Panc1 (cell line): ENCODE data around the gene ZNF501. TPM values are rescaled to one million over a fixed set of nuclear protein-coding genes. Genes with fewer than 3 reads are reported as not detected.

Experiments
- ATAC-seq: fragments of 200-7000 bp; cut with Tn5 transposase; 2 replicates; pipeline ENCODE4 v1.9.1; 2020; ENCODE audit warnings: mild to moderate bottlenecking, moderate library complexity
- BruUV-seq: library from RNA; stranded (reverse); fragments of 400-500 nt; replicated peaks from 2 replicates; lab custom pipeline; 2021; lab: Mats Ljungman, UMichigan
- CTCF ChIA-PET: fragments of 300-600 bp; sonication (Branson Sonifier 250); formaldehyde crosslinking; loops from one replicate; lab custom pipeline; 2022; ENCODE audit warnings: antibody characterized with exemption; lab: Charles Lee
- POLR2A ChIA-PET: fragments of 300-600 bp; sonication (Branson Sonifier 250); formaldehyde crosslinking; loops from one replicate; lab custom pipeline; 2022; ENCODE audit warnings: antibody characterized with exemption; lab: Charles Lee
- DNase-seq: peaks from one replicate; pipeline ENCODE4 v3.0.0-alpha.2; 2010; ENCODE audit warnings: low read depth, low spot score
- H3K27ac ChIP-seq: 2 replicates; pipeline ENCODE4 v1.5.1; 2011; ENCODE audit warnings: mild to moderate bottlenecking, low read length, inconsistent platforms
- H3K27me3 ChIP-seq: fragments of 200-500 bp; sonication (Bioruptor generic); 2 replicates; pipeline ENCODE4 v1.6.0; 2014; ENCODE audit warnings: low read length, inconsistent platforms; ENCODE audit not compliant: control insufficient read depth, insufficient read depth
- H3K36me3 ChIP-seq: fragments of 200-500 bp; sonication (Bioruptor generic); 2 replicates; pipeline ENCODE4 v1.5.1; 2014; ENCODE audit warnings: inconsistent platforms, mild to moderate bottlenecking, low read length, moderate library complexity; ENCODE audit not compliant: control insufficient read depth, insufficient read depth
- H3K4me1 ChIP-seq: 2 replicates; pipeline ENCODE4 v1.5.1; 2011; ENCODE audit warnings: inconsistent platforms, mild to moderate bottlenecking, low read length, moderate library complexity; ENCODE audit not compliant: control insufficient read depth, insufficient read depth
- H3K4me3 ChIP-seq, 2 experiments: 2 replicates each; pipeline ENCODE4 v1.5.1; 2011 to 2012; ENCODE audit warnings: low read depth in 2 of 2, low read length in 2 of 2, mild to moderate bottlenecking in 2 of 2, inconsistent platforms in 1 of 2, moderate library complexity in 1 of 2
- H3K9me3 ChIP-seq: fragments of 200-500 bp; sonication (Bioruptor generic); 2 replicates; pipeline ENCODE4 v1.5.1; 2014; ENCODE audit warnings: low read depth, mild to moderate bottlenecking, inconsistent platforms, low read length, moderate library complexity; ENCODE audit not compliant: control insufficient read depth, insufficient read depth
- POLR2AphosphoS5 ChIP-seq: IDR thresholded peaks from 2 replicates; pipeline ENCODE4 v1.6.1; 2012; ENCODE audit warnings: mild to moderate bottlenecking, low read depth, low read length, moderate library complexity
- SIN3A ChIP-seq: IDR thresholded peaks from 2 replicates; pipeline ENCODE4 v1.6.1; 2012; ENCODE audit warnings: low read depth, mild to moderate bottlenecking, low read length, moderate library complexity, borderline replicate concordance; ENCODE audit not compliant: insufficient read depth
- TCF7L2 ChIP-seq: IDR thresholded peaks from 2 replicates; pipeline ENCODE4 v1.6.1; 2011; ENCODE audit warnings: mild to moderate bottlenecking, low read depth, low read length, inconsistent platforms
- in situ Hi-C: cut with HindIII; loops from 2 replicates; pipeline ENCODE4 v1.10.0; 2016; ENCODE audit warnings: low sequenced_read_pairs, low pct_unique_long_range_greater_than_20kb
- intact Hi-C: fragments of 100-400 bp; cut with micrococcal nuclease; formaldehyde crosslinking; loops from one replicate; pipeline ENCODE4 v1.10.0; 2022; ENCODE audit not compliant: unreplicated experiment
- total RNA-seq: library from RNA; stranded (reverse); gene quantifications from one replicate; pipeline ENCODE4 v1.2.1, GENCODE V29; 2021; ENCODE audit not compliant: unreplicated experiment
- TF ChIP-seq, protein P1 (sequence below): fragments of 450-650 bp; IDR thresholded peaks from 2 replicates; pipeline ENCODE4 v1.5.1; 2017; ENCODE audit warnings: mild to moderate bottlenecking
- TF ChIP-seq, protein P2 (sequence below), 2 experiments: IDR thresholded peaks; 2 replicates each; pipeline ENCODE4 v1.6.1; 2011 to 2012; ENCODE audit warnings: low read depth in 2 of 2, control low read depth in 1 of 2, low read length in 1 of 2, mild to moderate bottlenecking in 1 of 2, moderate library complexity in 1 of 2; ENCODE audit not compliant: insufficient read depth in 1 of 2

ZNF501 gene
- total RNA-seq, 1 experiment from 2014 or later: 0.15 TPM

DNA sequence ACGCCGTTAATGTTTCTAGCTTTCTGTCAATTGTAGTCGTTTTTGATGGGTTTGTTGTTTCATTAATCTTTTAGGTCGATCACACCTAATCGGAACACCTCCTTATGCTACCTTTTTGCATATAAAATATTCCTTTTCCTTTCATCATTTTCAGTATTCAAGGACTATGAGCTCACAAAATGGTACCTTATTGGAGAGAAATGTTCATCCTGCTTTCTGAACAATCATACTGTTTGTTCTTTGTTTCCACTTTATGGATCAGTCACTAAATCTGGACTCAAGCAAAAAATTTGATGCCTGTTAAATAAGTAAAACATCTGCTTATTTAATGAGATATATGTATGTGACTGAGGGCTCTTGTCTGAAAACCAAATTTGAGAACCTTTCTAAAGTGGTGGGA, 33.3 kb downstream of the ZNF501 start:
- H3K27ac ChIP-seq: peak overlapping the region; percentile 92
- no peaks in the 10 kb centered on the region for H3K27me3 ChIP-seq
- POLR2A ChIA-PET: interaction anchor here (0.7 kb wide), 2 partner anchors 15 to 115 kb away, joined by 7 to 20 read pairs; no protein-coding TSS in a partner anchor
- TF ChIP-seq POLR2AphosphoS5 (no peak), SIN3A (no peak), TCF7L2 (no peak)
- TF ChIP-seq, protein P1, sequence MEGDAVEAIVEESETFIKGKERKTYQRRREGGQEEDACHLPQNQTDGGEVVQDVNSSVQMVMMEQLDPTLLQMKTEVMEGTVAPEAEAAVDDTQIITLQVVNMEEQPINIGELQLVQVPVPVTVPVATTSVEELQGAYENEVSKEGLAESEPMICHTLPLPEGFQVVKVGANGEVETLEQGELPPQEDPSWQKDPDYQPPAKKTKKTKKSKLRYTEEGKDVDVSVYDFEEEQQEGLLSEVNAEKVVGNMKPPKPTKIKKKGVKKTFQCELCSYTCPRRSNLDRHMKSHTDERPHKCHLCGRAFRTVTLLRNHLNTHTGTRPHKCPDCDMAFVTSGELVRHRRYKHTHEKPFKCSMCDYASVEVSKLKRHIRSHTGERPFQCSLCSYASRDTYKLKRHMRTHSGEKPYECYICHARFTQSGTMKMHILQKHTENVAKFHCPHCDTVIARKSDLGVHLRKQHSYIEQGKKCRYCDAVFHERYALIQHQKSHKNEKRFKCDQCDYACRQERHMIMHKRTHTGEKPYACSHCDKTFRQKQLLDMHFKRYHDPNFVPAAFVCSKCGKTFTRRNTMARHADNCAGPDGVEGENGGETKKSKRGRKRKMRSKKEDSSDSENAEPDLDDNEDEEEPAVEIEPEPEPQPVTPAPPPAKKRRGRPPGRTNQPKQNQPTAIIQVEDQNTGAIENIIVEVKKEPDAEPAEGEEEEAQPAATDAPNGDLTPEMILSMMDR: no peak
- TF ChIP-seq, protein P2, sequence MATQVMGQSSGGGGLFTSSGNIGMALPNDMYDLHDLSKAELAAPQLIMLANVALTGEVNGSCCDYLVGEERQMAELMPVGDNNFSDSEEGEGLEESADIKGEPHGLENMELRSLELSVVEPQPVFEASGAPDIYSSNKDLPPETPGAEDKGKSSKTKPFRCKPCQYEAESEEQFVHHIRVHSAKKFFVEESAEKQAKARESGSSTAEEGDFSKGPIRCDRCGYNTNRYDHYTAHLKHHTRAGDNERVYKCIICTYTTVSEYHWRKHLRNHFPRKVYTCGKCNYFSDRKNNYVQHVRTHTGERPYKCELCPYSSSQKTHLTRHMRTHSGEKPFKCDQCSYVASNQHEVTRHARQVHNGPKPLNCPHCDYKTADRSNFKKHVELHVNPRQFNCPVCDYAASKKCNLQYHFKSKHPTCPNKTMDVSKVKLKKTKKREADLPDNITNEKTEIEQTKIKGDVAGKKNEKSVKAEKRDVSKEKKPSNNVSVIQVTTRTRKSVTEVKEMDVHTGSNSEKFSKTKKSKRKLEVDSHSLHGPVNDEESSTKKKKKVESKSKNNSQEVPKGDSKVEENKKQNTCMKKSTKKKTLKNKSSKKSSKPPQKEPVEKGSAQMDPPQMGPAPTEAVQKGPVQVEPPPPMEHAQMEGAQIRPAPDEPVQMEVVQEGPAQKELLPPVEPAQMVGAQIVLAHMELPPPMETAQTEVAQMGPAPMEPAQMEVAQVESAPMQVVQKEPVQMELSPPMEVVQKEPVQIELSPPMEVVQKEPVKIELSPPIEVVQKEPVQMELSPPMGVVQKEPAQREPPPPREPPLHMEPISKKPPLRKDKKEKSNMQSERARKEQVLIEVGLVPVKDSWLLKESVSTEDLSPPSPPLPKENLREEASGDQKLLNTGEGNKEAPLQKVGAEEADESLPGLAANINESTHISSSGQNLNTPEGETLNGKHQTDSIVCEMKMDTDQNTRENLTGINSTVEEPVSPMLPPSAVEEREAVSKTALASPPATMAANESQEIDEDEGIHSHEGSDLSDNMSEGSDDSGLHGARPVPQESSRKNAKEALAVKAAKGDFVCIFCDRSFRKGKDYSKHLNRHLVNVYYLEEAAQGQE (IDR thresholded peaks at IDR 0.05; ENCODE audit: insufficient read depth in 1 of 2, low read depth in 2 of 2, low read length in 1 of 2): no peak
- no peaks in the 10 kb centered on the region for H3K4me1 ChIP-seq
- CTCF ChIA-PET: interaction anchor here (0.6 kb wide), 1 partner anchor 45 kb away, joined by 11 read pairs; no protein-coding TSS in a partner anchor
- DNase-seq (no peak), ATAC-seq (no peak)
- in situ Hi-C loops: no loop called here
- BruUV-seq: no TSS peak
- H3K36me3 ChIP-seq: peaks cover 3% of the 10 kb centered on the region; the same call in 1 of the 2 replicates
- H3K4me3 ChIP-seq: peak overlapping the region; percentile 81 to 87
- intact Hi-C loops: no loop called here
- peaks cover 14% of the 10 kb centered on the region; the same call in 1 of the 2 replicates for H3K9me3 ChIP-seq

DNA sequence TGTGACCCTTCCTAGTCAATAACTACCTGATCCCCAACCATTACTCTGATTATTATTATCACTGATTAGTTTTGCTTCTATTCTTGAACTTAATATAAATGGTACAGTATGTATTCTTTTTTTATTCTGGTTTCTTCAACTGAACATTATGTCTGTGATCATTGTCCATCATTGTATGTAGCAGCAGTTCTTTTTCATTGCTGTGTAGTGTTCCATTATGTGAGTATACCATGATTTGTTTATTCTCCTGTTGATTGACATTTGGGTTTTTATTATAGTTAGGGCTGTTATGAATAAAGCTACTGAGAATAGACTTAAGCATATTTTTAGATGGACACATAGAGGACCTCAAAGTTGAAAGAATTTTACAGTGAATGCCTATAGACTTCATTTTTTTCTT, 34.8 kb downstream of the ZNF501 start:
- in situ Hi-C loops (no loop called here), intact Hi-C loops (no loop called here)
- Histone ChIP-seq H3K36me3 (peaks cover 3% of the 10 kb centered on the region; the same call in 1 of the 2 replicates), H3K9me3 (peaks cover 9% of the 10 kb centered on the region; the same call in 1 of the 2 replicates), H3K27me3 (no peaks in the 10 kb centered on the region), H3K4me3 (no peak overlapping the region), H3K4me1 (no peaks in the 10 kb centered on the region), H3K27ac (no peak overlapping the region)
- TF ChIP-seq SIN3A (no peak), POLR2AphosphoS5 (no peak), TCF7L2 (no peak)
- TF ChIP-seq, protein P1: no peak
- TF ChIP-seq, protein P2 (IDR thresholded peaks at IDR 0.05; ENCODE audit: insufficient read depth in 1 of 2, low read depth in 2 of 2, low read length in 1 of 2): no peak
- POLR2A ChIA-PET: no interaction called here
- CTCF ChIA-PET: no interaction called here
- no TSS peak for BruUV-seq
- DNase-seq (no peak), ATAC-seq (no peak)
